ENCODE measurements around the gene LGR5.

LGR5 gene

DNA sequence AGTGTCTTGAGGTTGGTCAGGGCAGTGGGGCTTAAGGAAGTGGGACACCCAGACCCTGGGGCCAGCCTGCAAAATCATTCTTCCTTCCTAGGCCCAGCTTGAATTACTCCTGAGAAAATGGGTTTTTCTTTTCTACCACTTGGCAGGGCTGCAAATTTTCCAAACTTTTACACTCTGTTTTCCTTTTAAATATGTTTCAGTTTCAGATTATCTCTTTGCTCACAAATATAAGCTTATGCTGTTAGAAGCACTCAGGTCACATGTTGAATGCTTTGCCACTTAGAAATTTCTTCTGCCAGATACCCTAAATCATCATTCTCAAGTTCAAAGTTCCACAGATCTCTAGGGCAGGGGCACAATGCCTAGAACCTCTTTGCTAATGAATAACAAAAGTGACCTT lies 2.9 kb upstream of the LGR5 start:
- no peak for DNase-seq (ENCODE audit: low read depth in 1 of 2, low spot score in 1 of 2)

DNA sequence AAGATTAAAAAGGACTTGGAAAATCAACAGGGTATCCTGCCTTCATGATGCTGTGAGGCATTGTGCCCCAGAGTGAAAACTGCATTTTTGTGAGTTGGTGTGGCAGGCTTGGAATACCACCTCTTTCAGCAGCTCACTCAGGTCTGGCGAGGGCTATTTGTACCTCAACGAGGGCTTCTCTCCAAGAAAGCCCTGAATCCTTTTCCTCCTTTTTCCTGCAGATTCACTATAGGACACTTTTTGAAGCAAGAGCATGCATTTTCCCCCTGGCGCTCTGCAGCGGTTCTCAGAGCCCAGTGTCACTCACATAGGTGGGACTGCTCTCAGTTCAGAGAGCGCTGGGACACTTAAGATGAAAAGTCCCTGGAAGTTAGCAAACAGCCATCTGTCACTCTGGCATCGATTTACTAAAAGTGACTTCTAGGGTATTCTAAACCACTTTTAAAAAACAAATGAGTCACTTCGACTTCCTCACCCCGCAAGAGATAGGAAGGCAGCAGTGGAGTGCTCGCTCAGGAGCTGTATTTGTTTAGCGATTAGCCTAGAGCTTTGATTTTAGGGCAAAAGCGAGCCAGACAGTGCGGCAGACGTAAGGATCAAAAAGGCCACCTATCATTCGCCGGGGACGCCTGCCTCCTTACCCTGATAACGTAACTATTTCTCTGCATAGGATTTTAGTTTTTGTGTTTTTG lies 782 bp upstream of the LGR5 start:
- DNase-seq (ENCODE audit: low read depth in 1 of 2, low spot score in 1 of 2), result no peak

DNA sequence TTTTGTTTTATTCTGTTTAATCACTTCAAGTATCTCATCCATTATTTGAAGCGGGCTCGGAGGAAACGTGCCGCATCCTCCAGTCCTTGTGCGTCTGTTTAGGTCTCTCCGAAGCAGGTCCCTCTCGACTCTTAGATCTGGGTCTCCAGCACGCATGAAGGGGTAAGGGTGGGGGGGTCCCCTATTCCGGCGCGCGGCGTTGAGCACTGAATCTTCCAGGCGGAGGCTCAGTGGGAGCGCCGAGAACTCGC lies 311 bp upstream of the LGR5 start:
- no peak for DNase-seq (ENCODE audit: low read depth in 1 of 2, low spot score in 1 of 2)

DNA sequence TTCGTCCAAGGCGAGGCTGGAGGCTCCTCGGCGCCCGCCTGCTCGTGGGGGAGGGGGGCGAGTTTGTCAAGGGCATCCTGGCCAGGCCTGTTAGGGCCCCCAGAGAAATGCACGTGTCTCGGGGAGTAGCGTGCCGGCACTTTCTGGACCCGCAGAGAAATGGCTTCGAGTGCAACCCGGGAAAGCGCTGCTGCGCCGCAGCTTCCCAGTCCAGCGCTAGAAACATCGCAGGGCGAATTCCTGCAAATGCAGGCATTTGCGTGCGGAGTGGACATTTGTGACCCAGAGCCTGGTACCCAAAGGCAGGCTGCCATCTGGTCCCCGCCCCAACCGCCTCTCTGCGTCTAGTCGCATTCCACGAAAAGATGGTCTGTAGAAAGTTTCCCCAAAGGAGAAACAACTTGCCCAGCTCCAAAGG lies 756 bp downstream of the LGR5 start:
- no peak for DNase-seq (ENCODE audit: low read depth in 1 of 2, low spot score in 1 of 2)

DNA sequence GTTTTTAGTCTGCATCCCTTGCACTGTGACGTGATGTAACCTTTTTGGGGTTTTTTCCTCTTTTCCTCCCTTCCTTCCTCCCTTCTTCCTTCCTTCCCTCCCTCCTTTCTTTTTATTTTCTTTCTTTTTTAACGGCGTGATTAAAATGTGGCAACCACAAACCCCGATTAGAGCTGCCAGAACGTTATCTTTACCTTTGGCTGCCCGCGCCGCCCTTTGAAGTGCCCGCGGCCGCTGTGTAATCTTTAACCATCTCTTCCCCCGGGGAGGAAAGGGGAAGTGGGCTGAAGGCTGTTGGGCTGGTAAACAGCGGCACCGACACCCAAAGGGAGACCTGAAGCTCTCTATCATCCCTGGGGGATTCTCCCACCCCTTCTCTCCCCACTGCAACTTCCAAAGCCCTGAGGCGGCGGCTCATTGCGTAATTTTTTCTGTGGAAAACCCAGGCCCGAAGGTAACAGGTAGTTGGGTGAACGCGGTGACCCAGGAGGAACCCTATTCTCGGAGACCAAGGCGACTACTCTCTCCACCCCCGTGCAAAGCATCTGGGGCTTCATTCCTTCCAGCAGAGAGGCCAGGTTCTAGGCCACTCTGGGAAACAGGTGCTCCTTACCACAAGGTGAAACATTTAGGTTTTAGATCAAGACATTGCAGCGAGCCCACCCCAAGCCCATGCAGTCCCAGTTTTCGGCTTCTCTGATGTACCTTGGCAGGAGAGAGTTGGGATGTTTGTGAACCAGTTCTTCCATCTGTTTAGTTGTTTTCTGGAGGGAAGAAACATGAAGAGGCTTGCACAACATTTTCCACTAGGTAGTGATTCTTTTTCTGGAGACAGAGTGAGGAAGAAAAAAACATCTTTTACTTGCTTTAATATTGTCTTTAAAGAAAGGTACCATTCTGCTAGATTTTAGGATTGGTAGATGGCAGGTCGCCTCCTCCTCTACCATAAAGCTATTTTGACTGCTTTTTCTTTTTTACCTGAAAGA lies 1.5 kb downstream of the LGR5 start:
- DNase-seq (ENCODE audit: low read depth in 1 of 2, low spot score in 1 of 2), result no peak

DNA sequence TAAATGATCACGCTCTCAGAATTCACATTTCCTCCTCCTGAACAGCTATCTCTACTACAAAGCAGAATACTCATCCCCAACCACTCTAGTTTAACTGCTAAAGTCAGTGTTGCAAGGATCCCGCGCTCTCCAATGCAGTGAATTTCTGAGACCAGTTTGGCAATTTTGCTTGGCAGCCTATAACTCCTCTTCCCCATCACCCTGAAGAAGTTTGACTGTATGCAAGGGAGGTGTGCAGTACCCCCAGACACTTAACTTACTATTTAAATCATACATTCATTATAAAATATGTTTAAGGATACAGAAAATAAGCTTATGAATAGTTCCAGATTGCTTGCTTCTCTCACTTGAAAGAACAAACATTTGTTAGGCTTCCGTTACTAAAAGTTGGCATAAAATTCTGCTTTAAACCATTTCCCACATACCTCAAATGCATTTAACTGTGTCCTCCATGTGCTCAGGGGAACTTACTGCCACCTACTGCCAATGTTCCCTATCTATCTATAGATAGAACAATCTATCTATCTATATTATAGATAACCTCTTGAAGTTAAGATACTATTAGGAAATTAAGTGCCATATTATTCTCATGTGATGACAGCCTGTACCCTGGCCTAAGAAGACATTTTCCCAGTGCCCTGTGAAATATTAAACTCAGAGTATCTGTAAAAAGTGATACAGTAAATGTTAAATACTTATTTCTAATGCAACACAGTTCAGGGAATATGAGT lies 2.4 kb downstream of the LGR5 start:
- no peak for DNase-seq (ENCODE audit: low read depth in 1 of 2, low spot score in 1 of 2)

DNA sequence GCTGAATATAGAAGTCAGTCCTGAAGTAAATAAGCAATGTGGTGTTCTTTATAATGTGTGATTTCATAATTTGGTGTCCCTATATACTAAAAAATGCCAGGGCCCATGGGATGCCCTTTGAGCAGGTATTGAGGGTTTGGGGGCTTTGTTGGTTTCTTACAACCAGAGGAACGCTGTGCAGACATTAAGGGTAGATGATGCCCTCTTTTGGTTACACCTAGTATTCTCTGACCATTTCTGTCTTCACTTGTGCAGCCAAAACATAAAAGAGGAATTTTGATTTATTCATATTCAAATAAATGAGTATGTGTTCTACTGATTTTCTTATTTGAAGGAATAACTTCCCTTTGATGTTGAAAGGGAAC lies 3.0 kb downstream of the LGR5 start:
- DNase-seq (ENCODE audit: low read depth in 1 of 2, low spot score in 1 of 2), result no peak

DNA sequence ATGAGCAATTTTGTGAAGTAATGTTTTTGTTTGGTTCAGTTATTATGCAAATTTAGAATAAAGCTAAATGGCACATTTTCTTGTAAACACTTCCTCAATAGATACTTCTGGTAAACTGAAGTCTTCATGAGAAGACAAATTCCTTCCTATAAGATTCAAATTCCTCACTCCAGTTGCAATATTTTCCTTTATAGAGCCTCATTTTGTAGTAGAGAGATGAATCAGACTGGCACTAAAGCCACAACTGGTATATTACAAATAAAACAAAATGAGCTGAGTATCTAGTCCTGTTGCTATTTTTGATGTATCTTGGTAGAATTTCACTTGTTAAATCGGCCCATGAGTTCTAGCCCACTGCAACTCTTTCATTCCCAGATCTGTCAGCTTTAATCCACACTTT lies 5.5 kb downstream of the LGR5 start:
- DNase-seq (ENCODE audit: low read depth in 1 of 2, low spot score in 1 of 2), result no peak

DNA sequence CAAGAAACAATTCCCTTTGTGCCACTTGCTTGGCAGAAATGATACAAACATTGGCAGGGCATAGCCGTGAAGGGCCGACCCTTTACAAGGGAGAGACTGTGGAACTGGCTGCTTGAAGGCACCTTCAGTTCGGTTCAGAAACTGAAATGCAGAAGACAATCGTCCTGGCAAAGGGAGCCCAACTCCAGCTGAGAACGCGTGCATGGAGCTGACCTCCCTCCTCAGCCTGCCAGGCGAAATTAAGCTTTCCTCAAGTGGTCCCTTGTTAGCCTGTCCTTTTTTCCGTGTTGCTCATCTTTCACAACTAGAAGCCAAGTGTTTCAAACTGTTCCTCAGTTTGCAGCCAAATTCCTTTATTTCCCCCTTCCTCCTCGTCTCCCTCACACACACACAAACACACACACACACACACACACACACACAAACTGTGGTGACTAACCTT lies 8.1 kb downstream of the LGR5 start:
- DNase-seq (ENCODE audit: low read depth in 1 of 2, low spot score in 1 of 2), result no peak

DNA sequence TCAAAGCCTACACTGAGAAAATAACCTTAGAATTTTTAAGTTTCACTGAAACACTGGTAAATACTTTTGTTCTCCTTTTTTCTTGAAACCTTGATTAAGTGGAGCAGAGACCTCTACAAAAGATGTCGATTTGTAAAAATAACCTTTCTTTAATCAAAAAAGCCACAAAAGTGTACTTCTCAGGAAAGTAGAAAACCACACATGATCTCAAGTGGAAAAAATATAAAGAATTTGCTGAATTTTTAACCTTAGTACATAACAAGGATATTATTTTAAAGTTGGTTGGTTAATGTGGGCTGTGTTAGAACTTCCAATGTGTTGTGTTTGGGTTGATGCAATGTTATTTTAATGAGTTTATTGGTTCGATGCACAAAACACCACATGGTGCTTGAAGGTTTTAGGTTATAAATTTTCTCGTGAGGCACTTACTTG lies 8.6 kb downstream of the LGR5 start:
- no peak for DNase-seq (ENCODE audit: low read depth in 1 of 2, low spot score in 1 of 2)

DNA sequence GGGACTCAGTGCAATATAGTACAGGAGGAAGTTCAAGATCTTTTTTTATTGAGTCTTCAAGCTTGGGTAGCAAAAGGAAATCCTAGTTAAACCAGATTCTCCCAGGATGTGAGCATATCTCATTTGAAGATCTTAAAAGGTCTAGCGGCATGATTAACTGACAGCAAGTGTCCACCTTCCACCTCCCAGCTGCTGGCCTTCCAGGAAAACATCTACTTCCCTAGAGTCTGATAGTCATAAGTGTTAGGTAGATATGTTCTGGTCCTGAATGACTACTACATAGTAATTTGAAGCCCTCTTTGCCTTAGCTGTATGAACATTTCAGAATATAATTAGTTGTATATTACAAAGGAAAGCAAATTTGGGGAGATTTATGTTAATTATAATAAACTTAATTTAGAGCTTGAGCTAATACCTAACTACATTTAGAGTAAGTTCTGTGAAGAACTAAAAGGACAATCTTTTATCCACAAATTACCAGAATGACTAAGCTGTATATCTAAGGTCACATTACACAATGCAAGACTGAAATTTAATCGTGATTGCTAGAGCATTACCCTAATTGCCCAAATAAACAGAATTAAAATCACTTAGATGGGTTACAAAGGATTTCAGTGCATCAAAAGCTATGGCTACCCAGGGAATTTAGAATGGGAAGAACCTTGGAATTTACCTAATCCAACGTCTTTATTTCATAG lies 9.9 kb downstream of the LGR5 start:
- DNase-seq (ENCODE audit: low read depth in 1 of 2, low spot score in 1 of 2), result no peak

DNA sequence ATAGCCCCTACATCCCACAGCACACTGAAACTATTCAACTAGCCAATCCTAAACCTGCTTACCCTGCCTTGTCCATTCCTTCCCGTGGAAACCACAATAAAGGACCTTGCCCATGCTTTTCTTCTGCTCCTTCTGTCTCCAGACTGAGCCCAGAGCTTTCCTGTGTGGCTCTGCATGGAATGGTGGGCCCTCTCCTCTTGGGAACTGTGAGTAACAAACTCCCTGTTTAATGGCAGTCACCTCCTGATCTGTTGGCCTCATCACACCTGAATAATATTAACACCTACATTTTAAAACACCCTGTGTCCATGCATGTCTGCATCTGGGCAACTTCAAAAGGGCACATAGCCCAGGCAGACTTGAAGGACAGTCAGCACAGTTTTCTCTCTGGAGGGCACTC lies 12.4 kb downstream of the LGR5 start:
- DNase-seq (ENCODE audit: low read depth in 1 of 2, low spot score in 1 of 2), result no peak

DNA sequence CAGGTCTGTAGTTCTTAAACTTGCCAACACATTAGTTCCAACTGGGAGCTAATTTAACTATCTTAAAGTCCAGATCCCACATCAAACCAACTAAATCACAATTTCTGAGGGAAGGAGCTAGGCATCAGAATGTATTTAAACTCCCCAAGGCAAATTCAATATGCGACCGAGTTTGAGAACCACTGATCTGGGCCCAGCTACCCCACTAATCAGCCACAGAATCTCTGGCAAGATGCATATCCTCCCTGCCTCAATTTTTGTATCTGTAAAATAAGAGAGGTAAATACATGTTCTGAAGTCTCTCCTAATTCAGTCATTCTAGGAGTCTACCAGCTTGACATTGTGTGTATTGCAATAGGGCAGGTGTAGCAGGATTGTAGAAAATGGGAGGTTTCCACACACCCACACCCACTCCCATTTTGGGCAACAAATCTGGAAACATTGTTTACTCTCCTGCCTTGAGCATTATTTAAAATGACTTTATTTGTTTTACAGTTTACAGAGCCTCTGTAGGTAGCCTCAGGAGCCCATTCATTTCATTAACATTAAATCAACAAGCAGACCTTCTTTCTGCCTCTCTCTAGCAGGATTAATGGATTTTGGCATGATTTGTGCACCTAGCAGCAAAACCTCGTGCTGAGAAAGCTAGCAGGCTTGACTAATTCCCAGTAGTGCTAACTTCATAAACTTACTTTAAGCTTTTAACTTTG lies 15.6 kb downstream of the LGR5 start:
- DNase-seq (ENCODE audit: low read depth in 1 of 2, low spot score in 1 of 2), result no peak

DNA sequence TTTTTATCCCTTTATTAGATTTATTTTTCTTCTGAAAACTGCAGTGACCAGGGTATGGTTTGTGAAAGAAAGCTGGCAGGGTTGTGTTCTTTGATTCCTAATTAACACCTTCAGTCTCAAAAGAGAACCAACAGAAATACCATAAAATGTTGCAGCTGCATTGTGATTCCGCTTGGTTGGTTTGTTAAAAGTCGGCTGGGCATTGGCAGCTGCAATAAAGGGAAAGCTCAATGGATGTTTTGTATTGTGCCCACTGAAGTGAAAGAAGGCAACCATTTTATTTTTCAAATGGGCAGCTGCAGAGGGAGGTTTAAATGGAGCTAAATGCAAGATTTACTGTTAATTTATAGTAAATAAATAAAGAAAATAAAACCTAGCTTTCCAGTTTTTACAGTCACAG lies 16.7 kb downstream of the LGR5 start:
- DNase-seq (ENCODE audit: low read depth in 1 of 2, low spot score in 1 of 2), result no peak

DNA sequence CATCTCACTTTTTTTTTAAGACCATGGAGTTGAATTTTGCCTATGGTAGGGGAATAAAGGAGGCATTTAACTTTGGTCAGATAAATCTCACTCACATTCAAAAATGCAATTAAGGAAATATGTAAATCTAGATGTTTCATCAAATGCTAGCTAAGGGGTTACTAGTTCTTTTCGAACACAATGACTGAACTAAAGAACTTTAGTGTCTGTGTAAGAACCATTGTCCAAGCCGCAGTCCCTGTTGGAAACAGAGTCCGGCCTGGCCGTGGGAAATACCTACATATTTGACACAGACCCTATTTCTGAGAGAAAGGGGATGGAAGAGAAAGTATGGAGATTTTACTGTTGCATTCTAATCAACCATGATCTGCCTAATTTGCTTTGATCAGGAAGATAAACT lies 17.4 kb downstream of the LGR5 start:
- no peak for DNase-seq (ENCODE audit: low read depth in 1 of 2, low spot score in 1 of 2)

DNA sequence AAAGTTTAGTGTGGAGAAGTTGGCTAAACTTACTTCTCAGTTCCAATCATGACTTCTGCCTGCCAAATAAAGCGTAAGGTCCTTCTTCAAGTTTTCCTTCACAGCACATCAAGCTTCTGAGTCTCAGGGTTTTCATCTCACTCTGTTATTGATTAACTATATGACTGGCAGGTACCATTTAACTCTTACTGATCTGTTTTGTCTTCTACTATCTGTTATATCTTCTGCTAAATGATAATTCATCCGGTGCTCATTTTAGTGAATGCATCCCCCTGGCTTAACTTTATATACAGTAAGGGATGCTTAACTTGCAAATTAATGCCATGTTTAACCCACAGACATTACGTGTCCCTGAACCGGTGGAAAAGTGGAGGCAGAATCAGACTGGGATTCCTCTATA lies 20.7 kb downstream of the LGR5 start:
- DNase-seq (ENCODE audit: low read depth in 1 of 2, low spot score in 1 of 2), result no peak

DNA sequence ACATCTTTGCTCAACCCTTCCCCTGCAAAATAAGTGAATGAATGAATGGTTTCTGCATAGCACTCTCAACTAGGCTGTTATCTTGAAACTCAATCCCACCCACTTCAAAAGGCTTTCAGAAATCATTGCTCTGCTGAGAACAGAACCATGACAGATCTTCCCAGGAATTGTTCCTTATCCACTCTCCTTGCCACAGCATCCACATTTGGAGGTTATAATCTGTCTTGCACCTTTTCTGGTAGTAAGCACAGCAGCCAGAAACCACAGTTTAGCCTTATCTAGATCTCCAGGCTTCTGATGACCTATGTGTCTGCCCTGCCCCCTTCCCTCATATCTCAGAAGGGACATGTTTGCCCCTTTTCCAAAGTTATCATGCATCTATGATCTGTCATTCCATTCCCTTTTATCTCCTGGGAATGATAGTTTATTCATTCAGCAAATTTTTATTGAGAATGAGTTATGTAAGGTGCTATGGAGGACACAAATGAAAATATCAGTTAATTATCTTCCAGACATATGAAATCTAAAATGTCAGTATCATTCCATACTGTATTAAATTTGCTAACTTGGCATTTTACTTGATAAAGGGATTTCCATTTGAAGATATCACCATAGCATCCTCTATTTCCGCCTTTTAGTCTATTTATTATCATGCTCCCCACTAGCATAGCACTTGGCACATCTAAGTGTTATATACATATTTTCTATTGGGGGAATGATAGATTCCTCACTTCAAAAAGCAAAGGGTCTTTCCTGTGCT lies 21.4 kb downstream of the LGR5 start:
- no peak for DNase-seq (ENCODE audit: low read depth in 1 of 2, low spot score in 1 of 2)

DNA sequence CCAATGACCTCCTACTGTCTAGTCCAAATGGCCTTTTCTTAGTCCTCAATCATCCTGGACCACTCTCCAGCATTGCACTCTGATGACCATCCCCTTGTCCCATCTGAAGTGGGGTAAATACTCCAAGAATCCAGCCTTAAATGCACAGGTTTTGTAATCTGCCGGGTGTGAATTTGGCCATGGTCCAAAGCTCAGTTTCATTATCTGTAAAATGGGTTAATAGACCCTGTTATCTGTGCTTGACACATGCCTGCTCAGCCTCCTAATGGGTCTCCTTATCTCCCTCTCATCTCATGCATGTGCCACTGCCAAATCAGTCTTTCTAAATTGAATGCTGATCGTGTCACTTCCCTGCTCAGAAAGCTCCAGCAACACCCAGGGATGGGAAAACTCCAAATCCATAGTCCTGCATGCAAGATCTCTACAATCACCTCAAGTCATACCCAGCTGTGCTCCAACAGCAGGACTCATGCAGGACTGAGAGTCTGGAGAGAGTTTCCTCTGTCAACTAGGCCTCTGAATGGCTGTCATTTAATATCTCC lies 22.3 kb downstream of the LGR5 start:
- DNase-seq (ENCODE audit: low read depth in 1 of 2, low spot score in 1 of 2), result no peak

DNA sequence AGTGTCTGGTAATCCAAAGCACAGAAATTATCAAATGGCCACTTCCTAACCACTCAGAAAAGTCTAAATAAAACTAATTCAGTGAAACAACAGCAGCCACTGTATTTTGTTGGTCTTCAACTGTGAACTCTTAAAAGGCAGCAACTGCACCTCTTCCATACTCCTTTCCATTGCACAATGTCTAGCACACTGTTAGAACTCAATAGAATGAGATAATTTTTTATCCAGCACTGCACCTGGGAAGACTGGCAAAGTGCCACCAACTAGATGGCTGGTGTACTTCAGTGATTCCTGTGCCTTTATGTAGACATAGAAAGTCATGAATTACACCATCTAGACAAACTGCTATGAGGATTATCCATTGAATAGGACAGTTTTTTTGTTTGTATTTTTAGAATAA lies 26.2 kb downstream of the LGR5 start:
- no peak for DNase-seq (ENCODE audit: low read depth in 1 of 2, low spot score in 1 of 2)

DNA sequence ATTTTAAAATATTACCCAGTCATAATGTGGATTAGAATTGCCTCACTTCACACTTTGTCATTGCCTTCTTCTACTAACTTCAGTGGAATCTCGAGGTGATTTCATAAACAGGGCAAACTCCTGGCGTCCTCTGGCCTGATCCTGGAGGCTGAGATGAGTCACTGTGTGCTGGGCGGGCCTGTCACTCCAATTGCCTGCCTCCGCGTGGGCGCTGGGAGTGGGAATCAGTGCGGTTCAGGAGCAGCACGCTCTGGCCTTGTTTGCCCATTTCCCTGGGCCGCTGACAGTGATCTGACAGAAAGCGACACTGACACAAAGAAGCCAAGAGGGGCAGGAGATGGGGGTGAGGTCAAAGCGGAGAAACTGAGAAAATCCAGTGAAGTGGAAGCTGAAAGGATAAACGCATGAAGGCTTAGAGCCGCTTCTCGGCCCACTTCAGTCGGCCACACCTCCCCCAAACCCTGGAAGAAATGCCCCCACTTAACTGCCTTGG lies 29.7 kb downstream of the LGR5 start:
- no peak for DNase-seq (ENCODE audit: low read depth in 1 of 2, low spot score in 1 of 2)
